Type B pancreatic cell (in vitro differentiated cells): ENCODE results near the gene SLCO6A1. TPM values are rescaled to one million over a fixed set of nuclear protein-coding genes. Genes with fewer than 3 reads are reported as not detected.
A peak's percentile ranks its signal among the peaks of the same experiment; 100 is the strongest.

Source experiments
- DNase-seq: peaks from one replicate; pipeline ENCODE4 v3.0.0; 2021; ENCODE audit warnings: mixed read lengths; ENCODE audit not compliant: unreplicated experiment; ENCODE audit errors: extremely low spot score
- H3K27ac Mint-ChIP-seq: 2 replicates; pipeline ENCODE4 v1.8.0; 2021; ENCODE audit warnings: mild to moderate bottlenecking, mixed read lengths
- H3K27me3 Mint-ChIP-seq: 2 replicates; pipeline ENCODE4 v1.8.0; 2021; ENCODE audit warnings: mixed read lengths
- H3K36me3 Mint-ChIP-seq: 2 replicates; pipeline ENCODE4 v1.8.0; 2021; ENCODE audit warnings: mixed read lengths
- H3K4me1 Mint-ChIP-seq: one replicate; pipeline ENCODE4 v1.8.0; 2021; ENCODE audit warnings: mixed read lengths; ENCODE audit not compliant: unreplicated experiment
- H3K4me3 Mint-ChIP-seq: 2 replicates; pipeline ENCODE4 v1.8.0; 2021; ENCODE audit warnings: mild to moderate bottlenecking, mixed read lengths
- H3K9me3 Mint-ChIP-seq: 2 replicates; pipeline ENCODE4 v1.8.0; 2021; ENCODE audit warnings: mixed read lengths
- total RNA-seq: library from RNA; stranded (reverse); gene quantifications from 2 replicates; pipeline ENCODE4 v1.2.1, GENCODE V29; 2021; ENCODE audit warnings: low replicate concordance
- TF ChIP-seq, protein P1 (sequence below): fragments of 200-600 bp; sonication (generic); conservative IDR thresholded peaks from 2 replicates; pipeline ENCODE4 v1.5.0; 2021; ENCODE audit warnings: antibody characterized with exemption, mild to moderate bottlenecking

Gene SLCO6A1
- total RNA-seq, 1 donor from 2014 or later, result 0.43 TPM

DNA sequence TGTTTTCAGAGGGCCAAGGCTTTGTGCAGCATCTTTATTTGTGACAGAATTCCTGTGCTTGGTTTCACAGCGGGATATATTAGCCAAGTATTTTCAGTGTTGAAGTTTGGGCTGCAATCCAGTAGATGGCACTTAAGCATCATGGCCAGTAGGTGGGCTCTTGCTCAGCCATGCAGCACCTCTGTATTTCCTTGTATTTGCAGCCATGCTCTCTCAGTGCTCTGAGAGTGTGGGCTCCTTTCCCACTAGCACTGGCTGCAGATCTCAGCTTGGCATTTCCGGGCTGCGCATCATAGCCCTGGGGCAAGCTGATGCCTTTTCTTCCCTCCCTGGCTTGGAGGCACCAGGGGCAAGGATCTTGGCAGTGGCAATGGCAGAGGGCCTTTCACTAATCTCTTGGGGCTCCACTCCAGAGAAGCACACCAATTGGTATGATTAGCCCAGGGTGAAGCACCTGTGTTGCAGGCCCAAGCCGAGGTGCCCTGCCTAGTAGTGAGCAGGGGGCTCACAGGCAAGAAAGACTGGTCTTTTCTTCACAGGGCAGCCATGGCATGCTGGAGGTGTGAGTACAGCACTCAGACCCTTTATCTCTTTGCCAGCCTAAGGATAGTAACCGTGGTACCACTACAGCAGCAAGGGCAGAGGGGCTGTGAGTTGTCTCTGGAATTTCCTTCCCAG lies 48.3 kb downstream of the SLCO6A1 start:
- Mint-ChIP-seq H3K4me1 (no peaks in the 10 kb centered on the region), H3K27ac (no peak overlapping the region), H3K27me3 (no peaks in the 10 kb centered on the region), H3K36me3 (no peaks in the 10 kb centered on the region), H3K9me3 (peaks cover 5% of the 10 kb centered on the region), H3K4me3 (no peak overlapping the region)
- no peak for DNase-seq
- TF ChIP-seq, protein P1, sequence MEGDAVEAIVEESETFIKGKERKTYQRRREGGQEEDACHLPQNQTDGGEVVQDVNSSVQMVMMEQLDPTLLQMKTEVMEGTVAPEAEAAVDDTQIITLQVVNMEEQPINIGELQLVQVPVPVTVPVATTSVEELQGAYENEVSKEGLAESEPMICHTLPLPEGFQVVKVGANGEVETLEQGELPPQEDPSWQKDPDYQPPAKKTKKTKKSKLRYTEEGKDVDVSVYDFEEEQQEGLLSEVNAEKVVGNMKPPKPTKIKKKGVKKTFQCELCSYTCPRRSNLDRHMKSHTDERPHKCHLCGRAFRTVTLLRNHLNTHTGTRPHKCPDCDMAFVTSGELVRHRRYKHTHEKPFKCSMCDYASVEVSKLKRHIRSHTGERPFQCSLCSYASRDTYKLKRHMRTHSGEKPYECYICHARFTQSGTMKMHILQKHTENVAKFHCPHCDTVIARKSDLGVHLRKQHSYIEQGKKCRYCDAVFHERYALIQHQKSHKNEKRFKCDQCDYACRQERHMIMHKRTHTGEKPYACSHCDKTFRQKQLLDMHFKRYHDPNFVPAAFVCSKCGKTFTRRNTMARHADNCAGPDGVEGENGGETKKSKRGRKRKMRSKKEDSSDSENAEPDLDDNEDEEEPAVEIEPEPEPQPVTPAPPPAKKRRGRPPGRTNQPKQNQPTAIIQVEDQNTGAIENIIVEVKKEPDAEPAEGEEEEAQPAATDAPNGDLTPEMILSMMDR, result peak; percentile 25

DNA sequence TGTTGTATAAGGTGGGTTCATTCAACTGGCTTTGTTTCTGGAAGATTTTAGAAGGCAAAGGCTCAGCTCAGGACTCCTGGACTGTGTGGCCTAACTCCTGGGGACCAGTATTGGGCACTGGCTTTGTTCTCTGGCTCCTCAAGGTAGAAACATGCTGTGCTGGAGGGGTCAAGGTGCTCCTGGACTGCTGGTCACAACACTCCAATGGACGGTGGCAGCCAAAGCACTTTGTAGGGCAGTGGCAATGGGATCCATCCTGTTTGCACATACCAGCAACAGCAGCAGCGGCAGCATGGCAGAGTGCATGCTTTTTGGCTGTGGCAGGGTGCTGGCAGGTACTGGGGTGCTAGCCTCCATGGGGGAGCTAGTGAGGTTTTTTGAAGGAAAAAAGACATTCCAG lies 65.3 kb downstream of the SLCO6A1 start:
- TF ChIP-seq, protein P1, result no peak
- Mint-ChIP-seq H3K27me3 (no peaks in the 10 kb centered on the region), H3K9me3 (peaks cover 4% of the 10 kb centered on the region), H3K36me3 (no peaks in the 10 kb centered on the region), H3K27ac (no peak overlapping the region), H3K4me1 (no peaks in the 10 kb centered on the region), H3K4me3 (no peak overlapping the region)
- DNase-seq, result no peak

DNA sequence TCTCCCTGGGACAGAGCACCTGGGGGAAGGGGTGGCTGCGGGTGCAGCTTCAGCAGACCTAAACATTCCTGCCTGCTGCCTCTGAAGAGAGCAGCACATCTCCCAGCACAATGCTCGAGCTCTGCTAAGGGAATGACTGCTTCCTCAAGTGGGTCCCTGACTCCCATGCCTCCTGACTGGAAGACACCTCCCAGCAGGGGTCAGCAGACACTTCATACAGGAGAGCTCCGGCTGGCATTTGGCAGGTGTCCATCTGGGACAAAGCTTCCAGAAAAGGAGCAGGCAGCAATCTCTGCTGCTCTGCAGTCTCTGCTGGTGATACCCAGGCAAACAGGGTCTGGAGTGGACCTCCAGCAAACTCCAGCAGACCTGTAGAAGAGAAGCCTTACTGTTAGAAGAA lies 77.2 kb downstream of the SLCO6A1 start:
- TF ChIP-seq, protein P1, result no peak
- no peak for DNase-seq
- Mint-ChIP-seq H3K27ac (no peak overlapping the region), H3K4me1 (no peaks in the 10 kb centered on the region), H3K36me3 (no peaks in the 10 kb centered on the region), H3K4me3 (no peak overlapping the region), H3K27me3 (peaks cover 3% of the 10 kb centered on the region), H3K9me3 (no peaks in the 10 kb centered on the region)

- no peaks in the 10 kb centered on the region for H3K36me3 Mint-ChIP-seq
- H3K4me3 Mint-ChIP-seq, result no peak overlapping the region
- TF ChIP-seq, protein P1, result no peak
- DNase-seq, result no peak
- no peaks in the 10 kb centered on the region for H3K9me3 Mint-ChIP-seq
- H3K27ac Mint-ChIP-seq, result no peak overlapping the region
- no peaks in the 10 kb centered on the region for H3K4me1 Mint-ChIP-seq
- H3K27me3 Mint-ChIP-seq, result peaks cover 3% of the 10 kb centered on the region
Measured at GRCh38 chr5:102418531-102418930, 80.3 kb downstream of the SLCO6A1 start.

DNA sequence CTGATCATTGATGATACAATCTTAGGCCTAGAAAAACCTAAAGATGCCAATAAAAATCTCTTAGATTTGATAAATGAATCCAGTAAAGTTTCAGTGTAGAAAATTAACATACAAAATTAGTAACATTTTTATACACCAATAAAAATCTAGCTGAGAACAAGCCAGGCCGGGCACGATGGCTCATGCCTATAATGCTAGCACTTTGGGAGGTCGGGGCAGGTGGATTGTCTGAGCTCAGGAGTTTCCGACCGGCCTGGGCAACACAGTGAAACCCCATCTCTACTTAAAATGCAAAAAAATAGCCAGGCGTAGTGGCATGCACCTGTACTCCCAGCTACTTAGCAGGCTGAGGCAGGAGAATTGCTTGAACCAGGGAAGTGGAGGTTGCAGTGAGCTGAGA lies 84.4 kb downstream of the SLCO6A1 start:
- Mint-ChIP-seq H3K4me1 (no peaks in the 10 kb centered on the region), H3K4me3 (no peak overlapping the region), H3K9me3 (no peaks in the 10 kb centered on the region), H3K27ac (no peak overlapping the region), H3K36me3 (no peaks in the 10 kb centered on the region), H3K27me3 (no peaks in the 10 kb centered on the region)
- DNase-seq, result no peak
- TF ChIP-seq, protein P1, result no peak
